COR-L47 (cell line): ENCODE data around the gene HHAT.
"Not testable (repeated sequence)": the region's sequence is repeated elsewhere in the genome, so short reads cannot be mapped to it uniquely, and the experiment has no call there.

Experiments used
- DNase-seq: peaks from one replicate; lab custom pipeline; 2025; lab: John Stamatoyannopoulos, UW

The HHAT gene

DNA sequence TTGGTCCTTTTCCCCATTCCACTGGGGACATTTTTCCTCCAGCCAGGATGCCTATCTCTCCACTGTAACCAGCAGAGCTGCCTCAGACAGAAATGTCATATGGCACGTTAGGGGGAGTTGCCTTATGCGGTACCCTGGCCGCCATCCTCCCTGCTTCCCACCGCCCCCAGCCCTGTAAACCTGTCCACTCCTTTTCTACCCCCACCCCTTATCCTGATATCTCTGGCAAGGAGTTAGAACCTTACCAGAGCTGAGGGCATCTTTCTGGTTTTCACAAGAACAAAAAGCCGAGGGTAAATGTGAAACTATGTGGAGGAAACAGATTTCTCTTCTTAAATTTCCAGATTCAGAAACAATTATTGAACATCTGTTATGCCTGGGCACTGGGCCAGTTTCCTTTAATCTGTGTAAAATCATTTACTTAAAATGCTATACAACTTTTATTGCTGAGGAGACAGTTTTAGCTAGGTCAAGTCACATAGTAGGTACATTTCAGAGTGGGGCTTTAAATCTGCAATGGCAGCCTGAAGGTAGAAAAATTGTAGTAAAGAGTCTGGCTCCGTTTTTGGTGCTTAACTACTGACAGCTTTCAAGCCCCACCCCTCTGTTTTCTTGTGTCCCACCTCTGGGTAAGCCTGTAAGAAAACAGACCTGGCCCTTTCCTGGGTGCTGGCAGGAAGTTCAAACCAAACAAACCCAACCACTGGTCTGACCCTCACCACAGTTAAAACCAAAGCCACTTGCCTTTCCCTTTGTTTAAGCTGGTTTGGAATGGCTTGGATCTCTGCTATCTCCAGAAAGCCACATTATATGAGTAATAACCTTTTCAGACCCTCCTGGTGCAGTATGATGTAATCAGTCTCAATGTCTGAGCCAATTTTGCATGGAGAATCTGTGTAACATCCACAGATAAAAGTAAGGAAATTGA is 319.0 kb downstream of the HHAT start:
- DNase-seq: no peak

DNA sequence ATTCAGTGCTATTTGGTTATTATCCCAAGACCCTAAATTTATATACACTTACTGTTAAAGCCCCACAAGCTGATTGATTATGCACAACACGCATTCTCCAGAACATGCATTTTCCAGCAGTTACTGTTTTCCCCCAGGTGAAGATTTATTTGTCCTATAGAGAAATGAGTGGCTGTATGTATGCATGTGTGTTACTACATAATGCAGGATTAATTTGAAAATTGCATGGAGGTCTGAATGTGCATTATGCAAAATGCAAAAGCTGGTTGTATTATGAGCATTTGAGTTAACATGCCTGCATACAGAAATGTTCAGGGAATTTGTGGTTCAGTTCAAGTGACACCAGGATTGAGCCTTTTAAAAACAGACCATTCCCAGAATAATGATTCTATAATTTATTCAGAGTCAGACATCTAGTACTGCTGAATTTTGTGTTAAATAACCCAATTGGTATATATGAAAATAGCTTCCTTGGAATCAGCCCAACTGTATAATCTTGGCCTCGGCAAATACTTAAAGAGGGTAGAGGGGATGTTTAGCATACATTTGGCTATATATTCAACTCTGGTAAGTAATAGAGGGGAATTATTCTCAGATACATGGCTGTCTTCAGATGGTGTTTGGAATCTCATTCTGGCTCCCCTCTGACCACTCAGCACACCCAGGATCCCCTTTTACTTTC is 320.0 kb downstream of the HHAT start:
- no peak for DNase-seq

DNA sequence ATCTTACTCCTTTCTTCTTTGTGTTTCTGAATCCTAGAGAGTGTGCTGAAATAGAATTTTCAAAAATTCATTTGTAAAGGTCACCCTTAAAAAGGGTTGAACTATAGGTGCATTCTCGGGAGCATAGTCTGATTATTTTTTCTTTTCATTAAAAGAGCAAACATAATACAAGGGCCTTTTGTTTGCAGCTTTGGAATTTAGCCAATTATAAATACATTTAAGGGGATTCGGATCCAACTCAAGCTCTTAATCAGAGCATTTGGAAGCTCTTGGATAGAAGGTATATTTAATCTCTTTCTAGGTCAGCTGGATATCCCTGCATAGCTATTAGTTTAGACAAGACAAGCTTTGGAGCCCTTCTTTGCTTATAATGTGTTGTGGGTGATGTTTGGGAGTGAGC is 321.7 kb downstream of the HHAT start:
- peak; percentile 33 for DNase-seq

DNA sequence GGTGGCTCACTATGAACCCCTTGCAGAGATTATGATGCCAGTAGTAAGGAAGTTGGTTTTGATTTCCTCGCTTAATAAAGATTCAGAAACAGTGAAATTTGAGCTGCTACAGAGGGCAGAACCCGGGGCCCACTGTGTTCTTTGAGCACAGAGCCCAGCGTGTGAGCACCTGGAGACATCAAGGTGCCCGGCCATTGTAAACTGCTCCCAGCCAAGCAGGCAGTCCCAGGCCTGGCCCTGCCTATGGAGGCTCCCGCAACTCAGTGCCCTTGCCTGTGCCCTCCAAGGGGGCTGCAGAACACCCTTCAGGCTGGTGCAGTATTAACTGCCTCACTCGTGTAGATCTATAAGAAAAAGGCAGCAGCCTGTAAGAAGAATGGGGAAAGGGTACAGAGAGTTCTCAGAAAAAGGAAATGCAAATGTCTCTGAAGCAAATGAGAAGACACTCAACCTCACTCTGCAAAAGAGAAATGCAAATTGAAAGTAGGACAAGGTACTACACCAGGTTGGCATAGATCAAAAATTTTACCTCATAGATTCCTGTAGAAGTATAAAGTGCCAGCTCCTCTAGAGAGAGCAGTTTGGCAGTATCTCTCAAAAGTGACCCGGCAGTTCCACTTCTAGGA is 323.7 kb downstream of the HHAT start:
- no peak for DNase-seq

DNA sequence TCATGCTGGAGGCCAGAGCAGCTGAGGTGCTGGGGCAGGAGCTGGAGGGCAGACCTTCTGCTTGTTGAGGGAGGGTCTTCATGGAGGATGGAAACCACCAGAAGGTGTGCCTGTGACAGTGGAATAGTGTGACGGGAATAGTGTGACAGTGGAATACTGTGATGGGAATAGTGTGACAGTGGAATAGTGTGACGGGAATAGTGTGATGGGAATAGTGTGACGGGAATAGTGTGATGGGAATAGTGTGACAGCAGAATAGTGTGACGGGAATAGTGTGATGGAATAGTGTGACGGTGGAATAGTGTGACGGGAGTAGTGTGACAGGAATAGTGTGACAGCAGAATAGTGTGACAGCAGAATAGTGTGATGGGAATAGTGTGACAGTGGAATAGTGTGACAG is 325.1 kb downstream of the HHAT start:
- no peak for DNase-seq

DNA sequence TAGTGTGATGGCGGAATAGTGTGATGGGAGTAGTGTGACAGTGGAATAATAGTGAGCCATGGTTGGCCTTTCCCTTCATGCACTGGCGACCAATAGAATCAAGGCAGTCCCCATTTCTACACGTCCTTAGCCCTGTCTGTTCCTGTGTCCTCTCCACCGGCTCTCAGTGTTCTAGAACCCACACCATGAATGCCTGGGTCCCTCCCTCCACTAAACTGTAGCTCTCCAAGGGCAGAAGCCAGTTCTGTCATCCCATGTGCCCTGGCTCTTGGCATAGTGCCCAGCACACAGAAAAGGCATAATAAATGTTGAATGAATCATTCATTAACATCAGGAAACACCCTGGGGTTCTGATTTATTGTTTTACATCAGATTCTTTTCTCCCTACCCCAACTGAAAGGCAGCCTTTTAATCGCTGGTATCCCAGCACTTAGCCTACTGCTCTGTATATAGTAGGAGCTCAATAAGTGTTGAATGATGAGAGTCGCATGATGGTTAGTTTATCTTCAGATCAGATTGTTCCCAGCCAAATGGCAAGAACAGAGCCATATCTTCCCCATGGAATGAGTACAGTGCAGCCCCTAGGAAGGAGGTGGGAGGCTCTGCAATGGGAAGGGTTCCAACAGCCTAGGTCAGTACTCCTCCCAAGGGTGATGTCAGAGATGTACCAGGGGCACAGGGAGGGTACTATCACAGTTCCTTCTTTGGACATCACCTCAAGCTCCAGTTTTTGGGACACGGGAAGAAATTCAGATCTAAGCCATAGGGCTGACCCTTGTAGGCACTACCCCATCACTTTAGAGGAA is 325.7 kb downstream of the HHAT start:
- DNase-seq: no peak

DNA sequence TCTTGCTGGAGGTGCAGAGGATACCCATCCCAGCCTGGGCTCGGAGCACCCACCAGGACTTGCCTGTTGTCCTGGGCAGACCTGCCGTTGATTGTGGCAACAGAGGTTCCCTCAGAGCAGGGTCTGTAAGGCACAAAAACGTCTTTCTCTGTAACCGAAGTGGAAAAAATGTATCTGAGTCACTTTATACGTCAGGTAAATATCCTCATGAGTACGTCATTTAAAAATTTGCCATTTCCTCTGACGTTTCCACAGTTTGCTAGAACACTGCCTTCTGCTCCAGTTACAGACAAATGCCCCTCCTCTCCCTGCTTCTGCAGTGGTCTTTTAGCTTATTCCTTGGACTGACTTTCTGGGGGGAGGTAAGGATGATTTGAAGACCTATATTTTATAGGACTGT is 326.8 kb downstream of the HHAT start:
- DNase-seq: no peak

DNA sequence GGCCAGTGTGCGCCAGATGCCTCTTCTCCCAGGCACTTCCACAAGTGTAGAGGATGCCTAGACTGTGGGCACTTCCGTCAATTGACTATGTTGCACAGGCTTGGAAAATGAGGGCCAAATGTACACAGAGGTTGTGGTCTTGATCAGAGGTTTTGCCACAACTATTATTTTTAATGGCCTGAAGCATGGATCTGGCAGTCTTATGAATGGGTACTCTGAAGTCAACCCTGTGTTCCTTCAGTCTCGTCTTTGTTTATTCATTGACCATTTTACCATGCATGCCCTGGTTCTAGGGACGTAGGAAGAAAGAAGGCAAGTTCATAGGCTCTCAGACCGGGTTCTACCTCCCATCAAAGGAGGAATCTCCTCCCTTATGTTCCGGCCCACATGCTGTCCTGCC is 329.1 kb downstream of the HHAT start:
- no peak for DNase-seq

DNA sequence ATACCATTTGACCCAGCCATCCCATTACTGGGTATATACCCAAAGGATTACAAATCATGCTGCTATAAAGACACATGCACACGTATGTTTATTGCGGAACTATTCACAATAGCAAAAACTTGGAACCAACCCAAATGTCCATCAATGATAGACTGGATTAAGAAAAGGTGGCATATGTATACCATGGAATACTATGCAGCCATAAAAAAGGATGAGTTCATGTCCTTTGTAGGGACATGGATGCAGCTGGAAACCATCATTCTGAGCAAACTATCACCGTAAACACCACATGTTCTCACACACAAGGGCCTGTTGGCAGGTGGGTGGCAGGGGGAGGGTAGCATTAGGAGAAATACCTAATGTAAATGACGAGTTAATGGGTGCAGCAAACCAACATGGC is 332.8 kb downstream of the HHAT start:
- DNase-seq: not testable (repeated sequence)

DNA sequence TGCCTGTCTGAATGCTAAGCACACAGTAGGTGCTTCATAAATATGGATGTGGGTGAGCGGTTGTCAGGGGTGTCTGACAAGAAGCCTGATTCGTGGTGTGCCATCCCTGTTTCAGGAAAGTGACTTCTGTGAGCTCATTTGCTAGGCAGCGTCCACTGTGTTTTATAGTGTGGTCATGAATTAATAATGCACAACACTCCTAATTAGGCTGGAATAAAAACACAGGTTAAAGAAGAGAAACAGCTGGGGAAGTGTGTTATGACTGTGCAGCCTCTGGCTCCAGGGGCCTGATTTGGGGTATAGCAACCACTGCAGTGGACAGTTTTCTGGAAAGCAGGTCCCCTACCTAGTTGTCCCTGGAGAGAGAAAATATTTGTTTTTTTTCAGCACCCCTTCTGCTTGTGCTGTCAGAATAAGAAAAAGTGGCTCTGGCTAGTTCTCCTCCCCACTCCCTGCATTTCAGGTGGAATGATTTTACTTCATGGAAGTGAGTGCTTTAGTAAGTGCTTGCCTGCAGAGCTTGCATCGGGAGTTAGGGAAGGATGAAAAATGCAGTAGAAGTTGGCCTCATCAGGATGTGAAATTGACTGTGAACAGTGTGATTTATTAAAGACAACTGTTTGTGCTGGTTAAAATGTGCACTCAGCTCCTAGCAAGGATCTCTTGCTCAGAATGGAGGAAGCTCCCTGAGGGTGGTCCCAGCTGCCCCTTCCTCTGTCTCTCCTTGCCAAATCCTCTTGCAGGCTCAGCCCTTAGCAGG is 333.8 kb downstream of the HHAT start:
- DNase-seq: peak; percentile 29

DNA sequence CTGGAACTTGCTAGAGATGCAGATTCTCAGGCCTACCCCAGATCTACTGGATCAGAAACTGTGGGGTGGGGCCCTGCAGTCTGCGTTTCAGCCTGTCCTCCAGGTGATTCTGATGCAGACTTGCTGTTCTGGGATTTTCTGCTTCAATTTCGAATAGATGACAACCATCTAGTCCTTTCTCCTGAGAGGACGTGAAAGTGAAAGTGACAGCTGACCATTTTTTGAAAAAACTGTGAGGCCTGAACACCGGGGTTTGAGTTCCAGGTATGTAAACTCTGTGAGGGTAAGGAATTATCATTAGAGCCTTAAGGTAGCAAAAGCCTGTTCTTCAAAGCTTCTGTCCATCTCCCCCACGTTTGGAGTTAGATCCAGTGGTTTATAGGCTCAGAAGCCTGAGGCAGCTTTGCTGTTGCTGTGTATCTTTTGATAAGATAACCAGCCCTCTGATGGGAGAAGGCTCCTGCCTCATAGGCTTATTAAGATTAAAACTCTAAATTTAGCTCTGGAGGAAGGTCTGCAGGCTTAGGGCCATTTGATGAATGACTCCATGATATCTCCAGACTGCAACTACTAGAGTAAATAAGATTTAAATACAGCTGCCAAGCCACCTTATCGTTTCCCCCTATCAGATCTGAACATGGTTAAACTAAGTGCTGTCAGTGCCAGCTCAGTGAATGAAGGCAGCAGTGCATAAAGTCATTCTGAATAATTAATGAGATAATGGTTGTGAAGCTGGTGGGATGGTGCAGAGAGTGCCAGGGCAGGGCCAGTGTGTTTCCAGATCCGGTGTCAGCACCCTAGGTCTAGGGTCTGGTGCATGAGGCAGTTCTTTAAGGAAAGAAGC is 335.2 kb downstream of the HHAT start:
- peak; percentile 67 for DNase-seq

DNA sequence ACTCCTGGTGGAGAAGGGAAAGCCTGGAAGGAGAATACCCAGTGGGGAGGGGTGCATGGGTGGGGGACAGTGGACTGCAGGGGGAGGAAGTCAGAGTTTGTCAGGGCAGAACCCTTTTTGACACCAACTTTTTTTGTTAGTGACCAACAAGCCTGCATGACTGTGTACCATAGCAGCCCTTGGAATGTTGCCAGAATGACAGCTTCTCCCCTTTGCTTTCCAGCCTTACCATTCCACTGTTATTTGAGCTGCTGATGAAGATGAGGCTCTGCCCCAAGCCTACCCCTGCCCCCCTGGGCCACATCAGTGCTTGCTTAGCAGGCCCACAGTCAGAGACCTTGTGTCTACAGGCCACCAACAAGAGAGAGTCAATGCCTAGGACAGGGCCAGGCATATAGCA is 341.2 kb downstream of the HHAT start:
- DNase-seq: peak; percentile 25

DNA sequence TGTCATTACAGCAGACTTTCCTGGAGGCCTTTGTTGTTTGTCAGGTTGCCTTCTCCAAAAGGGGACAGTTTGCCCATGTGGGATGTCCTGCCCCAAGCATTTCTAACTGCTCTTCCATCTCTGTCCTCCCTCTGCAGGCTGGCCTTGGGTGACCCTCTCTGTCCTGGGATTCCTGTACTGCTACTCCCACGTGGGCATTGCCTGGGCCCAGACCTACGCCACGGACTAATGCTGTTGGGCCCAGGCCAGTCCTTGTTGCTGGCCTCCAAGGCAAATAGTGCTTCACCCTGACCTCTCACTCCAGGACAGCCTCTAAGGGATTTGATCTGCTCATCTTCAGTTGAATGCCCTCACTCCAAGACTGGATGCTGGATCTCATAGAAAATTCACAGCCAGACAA is 345.4 kb downstream of the HHAT start:
- no peak for DNase-seq

DNA sequence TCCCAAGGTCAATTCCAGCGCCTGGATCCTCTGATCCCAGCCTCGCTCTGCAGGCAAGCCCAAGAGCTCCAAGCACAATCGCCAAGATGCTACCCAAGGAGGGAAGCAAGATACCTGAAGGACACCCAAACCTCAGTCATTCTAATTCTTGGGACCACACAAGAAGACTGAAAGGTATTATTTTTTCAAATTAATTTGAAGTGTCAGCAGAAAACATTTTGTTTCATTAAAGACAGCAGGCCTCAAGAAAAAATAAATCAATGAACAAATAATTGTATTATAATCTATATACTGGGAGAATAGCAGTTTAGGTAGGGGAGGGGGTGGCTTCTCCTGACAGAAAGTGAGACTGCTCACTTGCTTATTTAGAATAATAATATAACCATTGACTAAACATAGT is 347.8 kb downstream of the HHAT start:
- no peak for DNase-seq

DNA sequence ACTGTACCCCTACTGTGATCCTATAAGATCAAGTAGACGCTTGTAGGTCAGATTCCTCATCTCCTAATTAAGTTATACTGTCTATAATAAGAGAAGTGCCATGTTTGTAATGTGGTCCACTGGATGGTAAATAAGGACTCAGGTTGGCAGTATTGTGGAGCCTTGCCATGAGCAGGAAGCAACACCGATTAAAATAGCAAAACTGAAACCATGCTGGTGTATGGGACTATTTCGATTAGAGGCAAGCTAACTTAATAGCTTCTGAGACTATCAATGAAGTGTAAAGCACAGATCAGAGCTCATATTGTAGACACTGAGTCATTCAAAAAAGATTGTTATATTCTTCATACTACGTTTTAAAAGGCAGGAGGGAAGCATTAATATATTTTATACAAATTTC is 348.8 kb downstream of the HHAT start:
- DNase-seq: no peak

DNA sequence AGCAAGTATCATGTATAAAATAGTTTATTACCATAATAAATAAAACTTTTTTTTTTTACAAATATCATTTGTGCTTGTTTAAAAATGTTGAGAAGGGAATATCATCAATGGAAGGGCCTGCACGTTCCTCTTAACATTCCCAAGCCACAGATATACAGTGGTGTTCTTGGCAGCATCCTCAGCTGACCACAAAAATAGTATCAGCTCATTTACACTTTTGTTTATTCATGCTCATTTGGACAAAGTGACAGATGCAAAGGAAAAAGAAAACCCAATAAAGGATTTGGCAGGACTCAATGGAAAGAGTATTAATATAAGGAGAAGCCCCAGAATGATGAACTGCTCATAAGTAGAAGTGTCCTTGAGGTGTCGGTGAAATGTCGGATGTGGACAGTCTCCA is 349.6 kb downstream of the HHAT start:
- DNase-seq: no peak

DNA sequence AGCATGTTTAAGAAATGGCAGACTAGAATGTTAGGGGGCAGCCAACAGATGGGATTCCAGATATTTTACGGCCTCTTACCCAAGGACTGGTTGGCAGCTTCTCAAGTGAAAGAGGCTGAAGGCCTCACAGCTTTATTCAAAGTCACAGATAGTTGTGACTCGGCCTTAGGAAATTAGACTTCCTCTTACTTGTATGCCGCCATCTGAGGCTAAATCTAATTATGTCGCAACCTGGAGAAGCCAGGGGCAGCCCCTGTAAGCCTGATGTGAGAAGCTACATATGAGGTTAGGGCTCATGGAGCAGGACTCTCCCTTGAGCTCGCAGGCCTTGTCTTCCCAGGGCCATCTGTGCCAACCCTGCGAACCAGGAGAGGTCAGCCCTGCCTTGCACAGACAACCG is 352.5 kb downstream of the HHAT start:
- no peak for DNase-seq

DNA sequence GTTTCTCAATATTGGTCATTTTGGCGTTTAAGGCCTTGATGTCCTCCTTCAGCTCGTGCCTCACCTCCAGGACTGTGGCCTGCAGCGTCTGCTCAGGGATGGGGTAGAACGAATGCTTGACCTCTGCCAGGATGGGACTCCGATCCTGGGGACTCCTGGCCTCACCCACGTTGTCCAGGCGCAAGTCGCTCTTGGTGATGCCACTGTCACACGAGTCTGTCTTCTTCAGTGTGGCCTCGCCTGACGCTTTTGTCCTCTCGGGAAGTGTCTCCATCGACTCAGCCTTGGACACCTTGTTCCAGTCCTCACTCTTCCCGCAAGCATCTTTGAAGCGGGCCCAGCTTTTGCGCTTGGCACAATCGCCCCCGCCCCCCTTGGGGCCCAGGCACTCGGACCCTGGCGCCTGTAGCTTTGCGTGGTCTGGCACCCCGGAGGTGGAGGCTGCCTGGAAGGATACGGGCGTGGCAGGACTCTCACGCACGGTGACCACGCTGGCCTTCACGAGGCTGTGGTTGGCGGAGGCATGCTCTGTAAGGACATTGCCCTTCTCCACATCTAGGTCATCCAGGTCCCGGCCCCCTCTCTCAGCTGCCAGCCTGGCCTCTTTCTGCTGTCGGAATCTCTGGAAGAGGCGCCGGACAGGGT is 354.8 kb downstream of the HHAT start:
- DNase-seq: no peak

DNA sequence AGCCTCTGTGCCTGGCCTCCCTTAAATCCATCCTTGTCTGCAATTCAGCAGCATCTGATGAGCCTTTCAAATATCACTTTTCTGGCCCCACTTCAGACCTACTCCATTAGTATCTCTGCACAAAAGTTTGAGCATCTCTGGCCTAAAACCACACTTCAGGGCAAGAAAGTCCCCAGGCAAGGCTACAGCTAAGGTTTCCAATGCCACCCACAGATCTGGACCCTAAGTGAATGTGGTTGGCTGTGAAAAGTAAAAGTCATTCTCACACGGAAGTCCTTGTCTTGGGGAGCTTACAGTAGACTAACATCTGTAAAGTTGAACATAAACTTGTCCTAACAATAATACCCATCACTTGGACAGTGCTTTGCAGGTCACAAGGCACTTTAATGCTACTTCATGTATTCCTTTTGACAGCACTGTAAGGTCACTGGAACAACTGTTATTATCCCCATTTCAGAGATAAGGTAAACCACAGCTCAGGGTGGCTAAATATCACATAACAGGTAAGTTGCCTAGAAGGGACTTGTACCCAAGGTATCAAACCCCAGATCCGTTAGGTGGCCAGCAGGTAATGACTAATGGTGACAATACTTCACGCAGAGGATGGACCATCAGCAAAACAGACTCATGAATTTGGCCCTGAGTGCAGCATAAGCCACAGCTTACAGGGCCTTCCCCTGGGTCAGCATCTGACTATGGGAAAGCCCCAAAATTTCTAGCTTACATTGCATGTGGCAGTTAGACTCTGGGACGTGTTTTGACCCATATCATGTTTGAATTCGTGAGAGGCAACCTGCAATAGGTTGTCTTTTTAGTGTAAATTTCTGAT is 356.0 kb downstream of the HHAT start:
- DNase-seq: no peak
